Loucy (cell line): ENCODE results near the gene HMGCS1.

Experiments
- H2AFZ ChIP-seq: fragments of 200-600 bp; sonication (generic); 2 replicates; pipeline ENCODE4 v1.6.0; 2016; ENCODE audit warnings: antibody characterized with exemption, mild to moderate bottlenecking, low read length, moderate library complexity
- H3F3A ChIP-seq: fragments of 200-600 bp; 2 replicates; pipeline ENCODE4 v1.6.0; 2016; ENCODE audit warnings: antibody characterized with exemption, low read depth, mild to moderate bottlenecking
- H3K27me3 ChIP-seq: fragments of 200-600 bp; sonication (generic); 2 replicates; pipeline ENCODE4 v1.6.1; 2014; ENCODE audit warnings: low read length, mild to moderate bottlenecking; ENCODE audit not compliant: insufficient read depth, poor library complexity, severe bottlenecking
- H3K36me3 ChIP-seq: fragments of 200-600 bp; sonication (generic); 2 replicates; pipeline ENCODE4 v1.6.1; 2016; ENCODE audit warnings: low read length; ENCODE audit not compliant: insufficient read depth
- H3K4me1 ChIP-seq: fragments of 200-600 bp; sonication (generic); 2 replicates; pipeline ENCODE4 v1.5.1; 2014; ENCODE audit warnings: low read length, mild to moderate bottlenecking; ENCODE audit not compliant: insufficient read depth, poor library complexity, severe bottlenecking
- H3K4me2 ChIP-seq: fragments of 200-600 bp; sonication (generic); 2 replicates; pipeline ENCODE4 v1.6.0; 2014; ENCODE audit warnings: antibody characterized with exemption, low read length, low read depth, mild to moderate bottlenecking; ENCODE audit not compliant: poor library complexity, severe bottlenecking
- H3K4me3 ChIP-seq: fragments of 200-600 bp; sonication (generic); 2 replicates; pipeline ENCODE4 v1.5.1; 2014; ENCODE audit warnings: low read length, mild to moderate bottlenecking, mixed read lengths; ENCODE audit not compliant: poor library complexity, severe bottlenecking
- H3K79me2 ChIP-seq: fragments of 200-600 bp; sonication (generic); 2 replicates; pipeline ENCODE4 v1.6.1; 2014; ENCODE audit warnings: low read length; ENCODE audit not compliant: insufficient read depth
- H3K9ac ChIP-seq: fragments of 200-600 bp; sonication (generic); 2 replicates; pipeline ENCODE4 v1.6.0; 2014; ENCODE audit warnings: mild to moderate bottlenecking, low read depth, low read length, moderate library complexity; ENCODE audit not compliant: poor library complexity, severe bottlenecking
- H3K9me2 ChIP-seq: fragments of 200-600 bp; sonication (generic); replicated peaks from 2 replicates; pipeline ENCODE4 v1.6.1; 2016; ENCODE audit warnings: low read depth, low read length, mixed read lengths
- H3K9me3 ChIP-seq: fragments of 200-600 bp; sonication (generic); 2 replicates; pipeline ENCODE4 v1.6.1; 2014; ENCODE audit warnings: mild to moderate bottlenecking, antibody characterized with exemption, low read length, low read depth; ENCODE audit not compliant: insufficient read depth
- H4K20me1 ChIP-seq: fragments of 200-600 bp; sonication (generic); 2 replicates; pipeline ENCODE4 v1.6.0; 2014; ENCODE audit warnings: antibody characterized with exemption, low read length, mild to moderate bottlenecking; ENCODE audit not compliant: insufficient read depth, poor library complexity, severe bottlenecking
- CTCF ChIP-seq: fragments of 200-600 bp; sonication (generic); conservative IDR thresholded peaks from 2 replicates; pipeline ENCODE4 v1.5.1; 2014; ENCODE audit warnings: mild to moderate bottlenecking, antibody characterized with exemption, low read length
- EZH2phosphoT487 ChIP-seq: fragments of 200-600 bp; IDR thresholded peaks from 2 replicates; pipeline ENCODE4 v1.6.1; 2018; ENCODE audit warnings: antibody characterized with exemption, mild to moderate bottlenecking, moderate library complexity, borderline replicate concordance

HMGCS1 gene

DNA sequence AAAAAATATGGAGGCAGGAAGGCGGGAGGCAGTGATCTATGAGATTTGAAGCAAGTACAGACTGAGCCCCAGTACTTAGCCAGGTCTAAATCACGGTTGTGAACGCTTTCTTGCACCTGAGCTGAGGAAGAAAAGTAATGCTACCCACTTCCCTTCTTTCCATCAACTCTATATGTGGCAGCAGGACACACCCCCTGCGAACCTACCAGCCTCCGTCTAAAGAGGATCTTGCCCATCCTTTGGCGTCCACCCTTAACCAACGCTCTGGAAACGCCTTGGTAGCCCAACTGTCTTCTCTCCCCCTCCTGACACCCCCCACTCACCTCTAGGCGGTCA, 545 bp downstream of the HMGCS1 start:
- Histone ChIP-seq H3K9me2 (no peaks in the 10 kb centered on the region), H3K4me2 (peak overlapping the region; percentile 98), H3K9me3 (no peaks in the 10 kb centered on the region), H3F3A (peaks cover 13% of the 10 kb centered on the region), H2AFZ (0 out of 2 replicates have a peak overlapping the region, but pooled peaks have one; percentile 32), H3K4me3 (peak overlapping the region; percentile 88), H3K4me1 (peaks cover 54% of the 10 kb centered on the region), H4K20me1 (peaks cover 55% of the 10 kb centered on the region), H3K36me3 (peaks cover 4% of the 10 kb centered on the region; the same call in 1 of the 2 replicates), H3K9ac (peak overlapping the region; percentile 97), H3K27me3 (no peaks in the 10 kb centered on the region), H3K79me2 (peaks cover 56% of the 10 kb centered on the region)
- no peak for TF ChIP-seq EZH2phosphoT487

GRCh38 chr5:43312076-43312661, 1.0 kb downstream of the HMGCS1 start:
- TF ChIP-seq CTCF (no peak), EZH2phosphoT487 (no peak)
- Histone ChIP-seq H3K9ac (peak overlapping the region; percentile 97), H3K4me2 (peak overlapping the region; percentile 98), H4K20me1 (peaks cover 60% of the 10 kb centered on the region), H3F3A (peaks cover 15% of the 10 kb centered on the region), H3K9me2 (no peaks in the 10 kb centered on the region), H3K27me3 (no peaks in the 10 kb centered on the region), H3K79me2 (peaks cover 61% of the 10 kb centered on the region), H3K4me3 (peak overlapping the region; percentile 88), H3K36me3 (peaks cover 4% of the 10 kb centered on the region; the same call in 1 of the 2 replicates), H3K4me1 (peaks cover 57% of the 10 kb centered on the region), H3K9me3 (no peaks in the 10 kb centered on the region), H2AFZ (no peak overlapping the region)

DNA sequence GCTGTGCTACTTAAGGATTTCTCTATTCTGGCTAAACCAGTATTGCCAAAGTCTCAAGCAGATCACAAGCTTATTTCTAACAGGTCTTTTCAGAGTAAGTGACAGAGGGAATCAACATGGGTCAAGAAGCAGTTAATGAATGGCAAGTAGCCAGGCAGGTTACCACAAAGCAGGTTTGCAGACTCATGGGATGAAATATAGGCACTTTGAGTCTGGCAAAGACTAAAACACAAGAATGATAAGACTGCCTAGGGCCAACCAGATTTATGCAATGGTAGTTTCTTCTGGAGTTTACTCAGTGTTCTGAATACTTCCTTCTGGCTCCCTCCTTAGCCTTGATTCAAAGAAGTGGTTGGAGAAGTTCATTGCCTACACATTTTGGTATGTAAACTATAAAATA, 3.6 kb downstream of the HMGCS1 start:
- Histone ChIP-seq H3K79me2 (peaks cover 85% of the 10 kb centered on the region), H2AFZ (no peak overlapping the region), H3K4me1 (peaks cover 63% of the 10 kb centered on the region), H4K20me1 (peaks cover 79% of the 10 kb centered on the region), H3K4me2 (peak overlapping the region; percentile 98), H3K36me3 (peaks cover 5% of the 10 kb centered on the region; the same call in 1 of the 2 replicates), H3K9ac (peak overlapping the region; percentile 97), H3F3A (peaks cover 20% of the 10 kb centered on the region), H3K27me3 (no peaks in the 10 kb centered on the region), H3K9me3 (no peaks in the 10 kb centered on the region), H3K9me2 (no peaks in the 10 kb centered on the region), H3K4me3 (peak overlapping the region; percentile 88)
- TF ChIP-seq EZH2phosphoT487 (no peak), CTCF (no peak)

DNA sequence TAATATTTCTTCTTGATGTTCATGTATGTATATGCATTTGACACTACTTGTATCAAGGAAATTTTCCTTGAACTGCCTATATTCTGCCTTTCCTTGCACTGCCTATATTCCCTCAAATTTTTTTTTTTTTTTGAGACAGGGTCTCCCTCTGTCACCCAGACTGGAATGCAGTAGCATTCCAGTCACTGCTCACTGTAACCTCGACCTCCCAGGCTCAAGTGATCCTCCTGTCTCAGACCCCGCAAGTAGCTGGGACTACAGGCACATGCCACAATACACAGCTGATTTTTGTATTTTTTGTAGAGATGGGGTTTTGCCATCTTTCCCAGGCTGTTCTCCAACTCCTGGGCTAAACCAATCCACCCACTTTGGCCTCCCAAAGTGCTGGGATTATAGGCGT, 4.1 kb downstream of the HMGCS1 start:
- H3K4me1 ChIP-seq = peaks cover 63% of the 10 kb centered on the region

More for the DNA sequence above, 4.1 kb downstream of the HMGCS1 start:
- H3K9me3 ChIP-seq = no peaks in the 10 kb centered on the region
- peaks cover 84% of the 10 kb centered on the region for H4K20me1 ChIP-seq
- peaks cover 91% of the 10 kb centered on the region for H3K79me2 ChIP-seq
- H3F3A ChIP-seq = peaks cover 17% of the 10 kb centered on the region
- H3K4me3 ChIP-seq = peak overlapping the region; percentile 88
- peaks cover 10% of the 10 kb centered on the region for H3K36me3 ChIP-seq
- TF ChIP-seq CTCF (no peak), EZH2phosphoT487 (no peak)
- no peaks in the 10 kb centered on the region for H3K9me2 ChIP-seq
- H3K4me2 ChIP-seq = peak overlapping the region; percentile 98
- H3K9ac ChIP-seq = peak overlapping the region; percentile 97
- no peak overlapping the region for H2AFZ ChIP-seq
- H3K27me3 ChIP-seq = no peaks in the 10 kb centered on the region
